ENCODE results near the gene PTDSS2.
A peak's percentile ranks its signal among the peaks of the same experiment; 100 is the strongest.

GRCh38 chr11:506995-507726 is 57.1 kb downstream of the PTDSS2 start, which contains the start of gene RNH1:
- TF ChIP-seq POLR2AphosphoS5 (IDR thresholded peaks at IDR 0.05; ENCODE audit: low read depth, low read length) (no peak; the same call in none of the 2 replicates), POLR2A (IDR thresholded peaks at IDR 0.05; ENCODE audit: low read depth, low read length) (peak; percentile 57; the same call in 1 of the 2 replicates)

Data from GM12892 (cell line).